Right renal pelvis (tissue), 4 donors: ENCODE data around the gene AKR1B15. TPM values are rescaled to one million over a fixed set of nuclear protein-coding genes. Genes with fewer than 3 reads are reported as not detected.
"Not testable (repeated sequence)": the region's sequence is repeated elsewhere in the genome, so short reads cannot be mapped to it uniquely, and the experiment has no call there.

Source experiments
- DNase-seq, 4 donors: peaks; one replicate each; pipeline ENCODE4 v3.0.0-alpha.2; 2013; ENCODE audit warnings: low read depth in 4 of 4, low spot score in 3 of 4, missing footprints in 1 of 4
- polyA plus RNA-seq, 4 donors: library from polyadenylated mRNA; unstranded; fragments of 120-200 nt; gene quantifications; one replicate each; pipeline ENCODE4 v1.2.1, GENCODE V29; 2013; ENCODE audit not compliant: insufficient read length in 4 of 4

Gene AKR1B15
- polyA plus RNA-seq, 4 donors, result 0.05 to 0.16 TPM; not detected in 2

GRCh38 chr7:134532180-134532953, 16.5 kb upstream of the AKR1B15 start:
- no peak for DNase-seq

DNA sequence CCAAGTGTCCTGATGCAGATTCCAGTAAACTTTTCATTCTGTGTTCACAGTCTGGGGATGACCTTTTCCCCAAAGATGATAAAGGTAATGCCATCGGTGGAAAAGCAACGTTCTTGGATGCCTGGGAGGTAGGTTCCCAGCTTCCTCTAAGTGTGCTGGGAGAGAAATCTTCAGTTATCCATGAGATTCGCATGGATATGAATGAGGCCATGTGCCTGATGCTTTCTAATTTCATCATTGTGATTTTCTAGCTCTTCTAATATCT, 16.0 kb upstream of the AKR1B15 start:
- DNase-seq, result no peak

DNA sequence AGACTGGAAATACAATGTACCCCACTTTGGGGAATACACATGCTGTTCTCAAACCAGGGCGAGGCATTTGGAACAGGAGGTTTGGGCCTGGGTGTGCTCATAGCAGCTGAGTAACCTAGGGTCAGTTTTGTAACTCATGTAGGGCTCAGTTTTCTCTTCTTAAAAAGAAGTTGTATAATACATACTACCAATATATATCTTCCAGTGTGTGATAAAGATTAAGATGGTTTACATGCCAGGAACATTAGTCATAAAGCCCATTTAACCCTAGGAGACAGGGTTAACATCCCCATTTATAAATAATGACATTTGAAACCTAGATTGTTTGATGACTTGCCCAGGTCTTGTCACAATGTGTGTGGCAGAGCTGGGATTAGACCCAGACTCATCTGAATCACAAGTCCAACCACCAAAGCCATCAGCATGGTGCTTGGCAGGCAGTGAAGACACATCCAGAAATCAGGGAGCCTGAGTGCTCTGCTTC, 15.6 kb upstream of the AKR1B15 start:
- no peak for DNase-seq

DNA sequence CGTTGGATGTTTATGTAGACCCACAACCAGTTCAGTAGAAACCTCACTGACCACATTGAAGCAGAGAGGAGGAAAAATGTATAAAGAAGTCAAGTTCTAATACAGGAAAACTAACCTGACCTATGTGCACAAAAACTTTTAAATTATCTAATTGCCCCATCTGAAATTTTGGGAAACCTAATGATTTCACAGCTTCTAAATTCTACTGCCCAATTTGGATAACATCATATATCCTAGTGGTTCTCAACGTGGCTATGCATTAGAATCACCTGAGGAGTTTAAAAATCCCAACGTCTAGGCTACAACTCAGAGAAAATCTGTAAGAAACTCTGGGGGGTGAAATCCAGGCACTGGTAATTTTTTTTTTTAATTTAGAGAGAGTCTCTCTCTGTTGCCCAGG, 14.3 kb upstream of the AKR1B15 start:
- no peak for DNase-seq

- DNase-seq, result no peak
These were observed 13.5 kb upstream of the AKR1B15 start for GRCh38 chr7:134535272-134535918.

- no peak for DNase-seq
These were observed 13.0 kb upstream of the AKR1B15 start for GRCh38 chr7:134535919-134536299.

DNA sequence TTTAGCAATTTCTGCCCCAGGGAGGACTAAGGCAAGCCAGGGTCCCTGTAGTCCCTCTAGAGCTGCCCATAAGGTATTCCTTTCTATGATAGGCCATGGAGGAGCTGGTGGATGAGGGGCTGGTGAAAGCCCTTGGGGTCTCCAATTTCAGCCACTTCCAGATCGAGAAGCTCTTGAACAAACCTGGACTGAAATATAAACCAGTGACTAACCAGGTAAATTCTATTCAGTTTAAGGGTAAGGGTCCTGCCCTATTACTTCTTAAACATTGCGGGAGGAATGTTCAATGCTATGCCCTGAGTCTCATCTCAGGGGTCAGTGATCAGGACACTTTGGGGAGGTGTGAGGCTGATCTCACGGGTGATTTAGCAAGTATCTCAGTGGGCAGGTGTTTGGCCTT, 12.4 kb upstream of the AKR1B15 start:
- DNase-seq, result not testable (repeated sequence)

DNA sequence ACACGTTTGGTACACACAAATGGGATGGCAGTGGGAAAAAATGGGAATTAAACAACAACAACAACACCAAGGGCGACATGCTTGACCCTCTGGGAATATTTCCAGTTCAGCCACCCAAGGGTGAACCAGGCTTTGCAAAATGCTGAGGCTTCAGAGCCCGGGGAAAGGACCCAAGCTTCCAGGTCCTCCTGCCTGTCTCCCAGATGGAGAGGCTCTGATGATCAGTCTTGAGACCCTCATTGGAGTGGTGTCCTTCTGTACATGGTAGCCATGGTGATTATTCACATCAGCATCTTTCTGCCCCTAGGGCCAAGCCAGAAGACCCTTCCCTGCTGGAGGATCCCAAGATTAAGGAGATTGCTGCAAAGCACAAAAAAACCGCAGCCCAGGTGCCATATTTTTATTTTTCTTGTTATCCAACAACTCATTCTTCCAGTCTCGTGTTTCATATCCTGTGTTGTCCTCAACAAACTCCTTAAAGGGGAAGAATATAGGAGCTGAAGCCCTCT, 11.6 kb upstream of the AKR1B15 start:
- not testable (repeated sequence) for DNase-seq

GRCh38 chr7:134539380-134540004, 9.4 kb upstream of the AKR1B15 start:
- DNase-seq, result no peak

- DNase-seq, result not testable (repeated sequence)
These were observed 7.3 kb upstream of the AKR1B15 start for GRCh38 chr7:134541501-134542194.

GRCh38 chr7:134542195-134542771, 6.6 kb upstream of the AKR1B15 start:
- DNase-seq, result no peak

DNA sequence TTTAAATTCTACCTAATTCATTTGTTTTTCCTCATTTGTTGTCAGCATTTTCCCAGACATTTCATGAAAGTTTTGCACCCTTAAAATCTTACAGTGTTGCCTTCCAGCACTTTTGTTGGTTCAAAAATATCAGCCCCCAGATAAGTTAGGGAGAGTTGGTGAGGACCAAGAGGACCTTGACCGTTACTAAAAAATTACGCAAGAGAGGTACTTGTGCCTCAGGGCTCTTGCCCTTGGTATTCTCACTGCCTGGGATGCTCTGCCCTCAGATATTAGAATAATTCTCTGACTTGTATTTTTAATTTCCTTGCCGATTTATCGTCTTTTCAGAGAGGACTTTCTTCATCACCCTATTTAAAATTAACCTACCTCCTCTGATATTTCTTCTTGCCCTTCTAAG, 3.5 kb upstream of the AKR1B15 start:
- DNase-seq, result no peak

- no peak for DNase-seq
These were observed 3.0 kb upstream of the AKR1B15 start for GRCh38 chr7:134545918-134546317.

DNA sequence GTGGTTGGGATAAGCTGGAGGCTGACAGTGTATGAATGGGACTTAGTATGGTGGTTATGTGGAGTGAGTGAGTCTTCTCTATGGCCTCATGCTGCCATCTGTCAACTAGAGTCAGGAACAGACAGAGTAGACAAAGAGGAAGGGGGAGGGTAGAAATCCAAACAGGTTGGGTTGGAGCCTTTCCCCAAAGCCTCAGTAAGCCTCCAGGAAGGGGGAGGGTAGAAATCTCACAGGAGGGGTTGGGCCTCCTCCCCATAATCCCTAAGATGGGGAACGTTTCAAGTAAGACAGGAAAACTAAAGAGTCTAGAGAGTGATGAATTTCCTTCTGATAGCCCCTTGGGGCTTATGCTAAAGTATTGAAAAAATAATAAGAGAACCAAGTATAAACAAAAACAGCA, 2.0 kb upstream of the AKR1B15 start:
- DNase-seq, result no peak

GRCh38 chr7:134547397-134548054, 1.4 kb upstream of the AKR1B15 start:
- DNase-seq, result peak; percentile 53 to 70 (median 62)

GRCh38 chr7:134549366-134549765, 456 bp downstream of the AKR1B15 start:
- no peak for DNase-seq

DNA sequence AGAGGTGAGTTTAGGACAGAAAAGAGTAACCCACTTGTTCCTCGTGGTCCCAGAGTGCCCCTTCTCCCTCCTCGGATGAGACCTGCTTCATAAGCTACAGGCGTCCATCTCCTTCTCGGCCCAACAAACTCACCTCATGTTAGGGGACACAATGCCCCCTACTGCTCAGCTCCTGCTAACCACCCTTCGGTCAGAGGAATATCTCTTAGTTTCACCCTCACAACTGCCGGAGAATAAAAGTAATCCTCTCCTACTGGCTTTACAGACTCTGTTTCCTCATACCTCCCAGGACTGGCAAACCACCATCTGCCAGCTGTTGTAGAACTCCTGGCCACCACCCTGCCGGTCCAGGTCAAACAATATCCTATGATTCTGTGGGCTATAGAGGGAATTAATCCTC, 3.2 kb downstream of the AKR1B15 start:
- DNase-seq, result no peak

DNA sequence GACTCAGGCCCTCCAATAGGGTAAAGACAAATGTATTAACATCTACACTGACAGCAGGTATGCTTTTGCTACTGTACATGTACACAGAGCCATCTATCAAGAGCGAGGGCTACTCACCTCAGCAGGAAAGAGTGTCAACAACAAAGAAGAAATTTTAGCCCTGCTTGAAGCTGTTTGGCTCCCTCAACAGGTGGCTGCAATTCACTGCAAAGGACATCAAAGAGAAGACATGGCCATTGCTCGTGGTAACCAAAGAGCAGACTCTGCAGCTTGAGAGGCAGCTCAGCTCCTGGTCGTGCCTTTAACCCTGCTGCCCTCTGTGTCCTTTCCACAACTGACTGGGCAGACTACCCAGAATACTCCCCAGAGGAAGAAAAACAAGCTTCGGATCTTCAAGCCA, 5.1 kb downstream of the AKR1B15 start:
- DNase-seq, result no peak

- no peak for DNase-seq
These were observed 5.6 kb downstream of the AKR1B15 start for GRCh38 chr7:134554417-134554966.

GRCh38 chr7:134557391-134557790, 8.5 kb downstream of the AKR1B15 start:
- no peak for DNase-seq
